ENCODE data around the gene GRAP2.

DNA sequence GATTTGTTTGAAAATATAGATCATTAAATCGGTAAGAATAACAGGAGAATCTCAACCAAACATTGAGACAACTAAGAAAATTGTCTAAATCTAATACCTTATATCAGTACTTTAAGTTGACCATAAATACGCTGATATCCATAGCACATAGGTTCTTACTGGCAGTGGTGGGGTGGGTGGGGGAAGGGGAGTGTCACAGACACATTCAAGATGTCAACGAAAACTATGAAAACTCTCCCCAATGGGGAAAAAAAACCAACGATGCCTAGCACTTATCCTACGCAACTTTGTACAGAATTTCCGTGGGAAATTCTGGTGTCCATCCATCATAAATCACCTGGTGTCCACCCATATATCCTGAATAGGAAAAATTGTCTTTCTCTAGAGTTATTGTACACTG lies 6.2 kb downstream of the GRAP2 start:
- TF ChIP-seq, protein P1, sequence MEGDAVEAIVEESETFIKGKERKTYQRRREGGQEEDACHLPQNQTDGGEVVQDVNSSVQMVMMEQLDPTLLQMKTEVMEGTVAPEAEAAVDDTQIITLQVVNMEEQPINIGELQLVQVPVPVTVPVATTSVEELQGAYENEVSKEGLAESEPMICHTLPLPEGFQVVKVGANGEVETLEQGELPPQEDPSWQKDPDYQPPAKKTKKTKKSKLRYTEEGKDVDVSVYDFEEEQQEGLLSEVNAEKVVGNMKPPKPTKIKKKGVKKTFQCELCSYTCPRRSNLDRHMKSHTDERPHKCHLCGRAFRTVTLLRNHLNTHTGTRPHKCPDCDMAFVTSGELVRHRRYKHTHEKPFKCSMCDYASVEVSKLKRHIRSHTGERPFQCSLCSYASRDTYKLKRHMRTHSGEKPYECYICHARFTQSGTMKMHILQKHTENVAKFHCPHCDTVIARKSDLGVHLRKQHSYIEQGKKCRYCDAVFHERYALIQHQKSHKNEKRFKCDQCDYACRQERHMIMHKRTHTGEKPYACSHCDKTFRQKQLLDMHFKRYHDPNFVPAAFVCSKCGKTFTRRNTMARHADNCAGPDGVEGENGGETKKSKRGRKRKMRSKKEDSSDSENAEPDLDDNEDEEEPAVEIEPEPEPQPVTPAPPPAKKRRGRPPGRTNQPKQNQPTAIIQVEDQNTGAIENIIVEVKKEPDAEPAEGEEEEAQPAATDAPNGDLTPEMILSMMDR (conservative IDR thresholded peaks at IDR 0.05; ENCODE audit: low read depth in 2 of 2) = no peak
- no peak for TF ChIP-seq EZH2 (IDR thresholded peaks at IDR 0.05; ENCODE audit: low read depth, unreplicated experiment)
- no peak for TF ChIP-seq POLR2AphosphoS5 (IDR thresholded peaks at IDR 0.05; ENCODE audit: low read depth)
- TF ChIP-seq EZH2phosphoT487 (IDR thresholded peaks at IDR 0.05; ENCODE audit: unreplicated experiment) = no peak
